ENCODE results near the gene UBTD1.

- TF ChIP-seq CTCF (IDR thresholded peaks at IDR 0.05), result no peak
- no peak for TF ChIP-seq POLR2A (IDR thresholded peaks at IDR 0.05)
Measured at GRCh38 chr10:97531401-97531986, 32.8 kb downstream of the UBTD1 start.
